Measurements from ENCODE around the gene SPATA31E1. TPM values are rescaled to one million over a fixed set of nuclear protein-coding genes. Genes with fewer than 3 reads are reported as not detected.
A peak's percentile ranks its signal among the peaks of the same experiment; 100 is the strongest.

The SPATA31E1 gene
- total and polyA plus RNA-seq, 5 experiments from 2014 or later: not detected

GRCh38 chr9:87880116-87880515, 2.6 kb upstream of the SPATA31E1 start:
- no peak overlapping the region for H3K4me3 Mint-ChIP-seq
- peaks cover 0 to 39% (median 13%) of the 10 kb centered on the region in 5 donors for H3K27me3 Mint-ChIP-seq
- no peaks in the 10 kb centered on the region for H3K9me3 Mint-ChIP-seq
- DNase-seq (no peak), ATAC-seq (no peak)
- H3K36me3 Mint-ChIP-seq: no peaks in the 10 kb centered on the region
- peaks cover 0 to 3% (median 0%) of the 10 kb centered on the region in 4 donors for H3K4me1 Mint-ChIP-seq
- H3K27ac Mint-ChIP-seq: no peak overlapping the region
- POLR2A ChIA-PET: no interaction called here

GRCh38 chr9:87880683-87881082, 2.0 kb upstream of the SPATA31E1 start:
- ATAC-seq (no peak), DNase-seq (no peak)
- H3K4me1 Mint-ChIP-seq: peaks cover 0 to 3% (median 0%) of the 10 kb centered on the region in 4 donors
- H3K9me3 Mint-ChIP-seq: no peaks in the 10 kb centered on the region
- POLR2A ChIA-PET: no interaction called here
- no peak overlapping the region for H3K4me3 Mint-ChIP-seq
- H3K36me3 Mint-ChIP-seq: no peaks in the 10 kb centered on the region
- H3K27me3 Mint-ChIP-seq: peaks cover 0 to 42% (median 14%) of the 10 kb centered on the region in 5 donors
- no peak overlapping the region for H3K27ac Mint-ChIP-seq

- Mint-ChIP-seq H3K4me3 (no peak overlapping the region), H3K27me3 (peaks cover 0 to 20% (median 4%) of the 10 kb centered on the region in 5 donors), H3K27ac (peak overlapping the region in 1 of 10 donors; percentile 66), H3K9me3 (no peaks in the 10 kb centered on the region), H3K4me1 (no peaks in the 10 kb centered on the region), H3K36me3 (no peaks in the 10 kb centered on the region)
- no peak for DNase-seq
- POLR2A ChIA-PET: no interaction called here
- ATAC-seq: no peak
Measured at GRCh38 chr9:87883274-87883673, 597 bp downstream of the SPATA31E1 start.

GRCh38 chr9:87883990-87884389, 1.3 kb downstream of the SPATA31E1 start:
- DNase-seq (no peak), ATAC-seq (no peak)
- no peaks in the 10 kb centered on the region for H3K9me3 Mint-ChIP-seq
- H3K27me3 Mint-ChIP-seq: peaks cover 0 to 20% (median 4%) of the 10 kb centered on the region in 5 donors
- H3K4me3 Mint-ChIP-seq: no peak overlapping the region
- POLR2A ChIA-PET: no interaction called here
- no peaks in the 10 kb centered on the region for H3K36me3 Mint-ChIP-seq
- H3K4me1 Mint-ChIP-seq: no peaks in the 10 kb centered on the region
- no peak overlapping the region for H3K27ac Mint-ChIP-seq

- POLR2A ChIA-PET: no interaction called here
- no peaks in the 10 kb centered on the region for H3K36me3 Mint-ChIP-seq
- H3K4me1 Mint-ChIP-seq: no peaks in the 10 kb centered on the region
- H3K4me3 Mint-ChIP-seq: no peak overlapping the region
- DNase-seq (no peak), ATAC-seq (no peak)
- H3K9me3 Mint-ChIP-seq: no peaks in the 10 kb centered on the region
- no peak overlapping the region for H3K27ac Mint-ChIP-seq
- peaks cover 0 to 18% (median 6%) of the 10 kb centered on the region in 5 donors for H3K27me3 Mint-ChIP-seq
Measured at GRCh38 chr9:87884578-87885459, 2.1 kb downstream of the SPATA31E1 start.

- ATAC-seq (no peak), DNase-seq (no peak)
- POLR2A ChIA-PET: no interaction called here
- H3K36me3 Mint-ChIP-seq: no peaks in the 10 kb centered on the region
- no peak overlapping the region for H3K4me3 Mint-ChIP-seq
- H3K27me3 Mint-ChIP-seq: peaks cover 0 to 11% (median 0%) of the 10 kb centered on the region in 5 donors
- H3K27ac Mint-ChIP-seq: peak overlapping the region in 1 of 10 donors; percentile 67
- H3K9me3 Mint-ChIP-seq: no peaks in the 10 kb centered on the region
- H3K4me1 Mint-ChIP-seq: no peaks in the 10 kb centered on the region
Measured at GRCh38 chr9:87885484-87886189, 3.0 kb downstream of the SPATA31E1 start.

GRCh38 chr9:87886210-87886932, 3.7 kb downstream of the SPATA31E1 start:
- Mint-ChIP-seq H3K4me3 (no peak overlapping the region), H3K27ac (no peak overlapping the region), H3K4me1 (no peaks in the 10 kb centered on the region), H3K36me3 (no peaks in the 10 kb centered on the region), H3K9me3 (no peaks in the 10 kb centered on the region), H3K27me3 (peaks cover 0 to 11% (median 0%) of the 10 kb centered on the region in 5 donors)
- POLR2A ChIA-PET: no interaction called here
- no peak for DNase-seq
- ATAC-seq: no peak

GRCh38 chr9:87886933-87887505, 4.3 kb downstream of the SPATA31E1 start:
- Mint-ChIP-seq H3K9me3 (no peaks in the 10 kb centered on the region), H3K4me1 (no peaks in the 10 kb centered on the region), H3K36me3 (no peaks in the 10 kb centered on the region), H3K4me3 (no peak overlapping the region), H3K27ac (no peak overlapping the region), H3K27me3 (peaks cover 0 to 11% (median 0%) of the 10 kb centered on the region in 5 donors)
- DNase-seq: no peak
- no peak for ATAC-seq
- POLR2A ChIA-PET: no interaction called here

- Mint-ChIP-seq H3K27me3 (peaks cover 0 to 11% (median 0%) of the 10 kb centered on the region in 5 donors), H3K4me3 (no peak overlapping the region), H3K27ac (no peak overlapping the region), H3K9me3 (peaks cover 0 to under 1% (median 0%) of the 10 kb centered on the region in 9 donors), H3K4me1 (no peaks in the 10 kb centered on the region), H3K36me3 (no peaks in the 10 kb centered on the region)
- ATAC-seq (no peak), DNase-seq (no peak)
- POLR2A ChIA-PET: no interaction called here
Measured at GRCh38 chr9:87887661-87888480, 5.2 kb downstream of the SPATA31E1 start.

- Mint-ChIP-seq H3K4me1 (no peaks in the 10 kb centered on the region), H3K27me3 (peaks cover 0 to 11% (median 0%) of the 10 kb centered on the region in 5 donors), H3K36me3 (no peaks in the 10 kb centered on the region), H3K4me3 (no peak overlapping the region), H3K27ac (no peak overlapping the region), H3K9me3 (peaks cover 0 to 7% (median 0%) of the 10 kb centered on the region in 9 donors)
- no peak for ATAC-seq
- POLR2A ChIA-PET: no interaction called here
- no peak for DNase-seq
Measured at GRCh38 chr9:87888501-87888900, 5.8 kb downstream of the SPATA31E1 start.

- POLR2A ChIA-PET: no interaction called here
- H3K27me3 Mint-ChIP-seq: peaks cover 0 to 11% (median 0%) of the 10 kb centered on the region in 5 donors
- no peak overlapping the region for H3K27ac Mint-ChIP-seq
- H3K9me3 Mint-ChIP-seq: peaks cover 0 to 12% (median under 1%) of the 10 kb centered on the region in 9 donors
- DNase-seq (no peak), ATAC-seq (no peak)
- no peak overlapping the region for H3K4me3 Mint-ChIP-seq
- H3K36me3 Mint-ChIP-seq: peaks cover 0 to 4% (median 0%) of the 10 kb centered on the region in 3 donors
- H3K4me1 Mint-ChIP-seq: no peaks in the 10 kb centered on the region
Measured at GRCh38 chr9:87889065-87889881, 6.6 kb downstream of the SPATA31E1 start.
